ENCODE data around the gene PSMB11.

DNA sequence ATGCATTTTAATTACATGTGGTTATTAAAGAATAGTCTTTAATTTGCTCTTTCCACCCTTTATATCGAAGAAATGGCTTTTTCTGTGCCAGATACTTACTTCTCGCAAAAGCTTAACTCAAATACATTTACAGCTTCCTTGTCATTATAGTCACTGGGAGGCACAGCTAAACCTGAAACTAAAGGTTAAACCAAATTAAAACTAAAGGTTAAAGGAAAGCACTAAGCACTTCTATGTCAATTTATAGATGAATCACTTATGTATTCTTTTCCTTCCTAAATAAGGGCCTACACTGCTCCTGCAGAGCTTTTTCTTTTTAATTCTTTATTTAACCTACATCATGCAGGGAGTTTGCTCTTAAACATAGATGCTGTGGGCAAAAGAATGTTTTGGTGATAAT is 41.2 kb upstream of the PSMB11 start:
- TF ChIP-seq, protein P1, sequence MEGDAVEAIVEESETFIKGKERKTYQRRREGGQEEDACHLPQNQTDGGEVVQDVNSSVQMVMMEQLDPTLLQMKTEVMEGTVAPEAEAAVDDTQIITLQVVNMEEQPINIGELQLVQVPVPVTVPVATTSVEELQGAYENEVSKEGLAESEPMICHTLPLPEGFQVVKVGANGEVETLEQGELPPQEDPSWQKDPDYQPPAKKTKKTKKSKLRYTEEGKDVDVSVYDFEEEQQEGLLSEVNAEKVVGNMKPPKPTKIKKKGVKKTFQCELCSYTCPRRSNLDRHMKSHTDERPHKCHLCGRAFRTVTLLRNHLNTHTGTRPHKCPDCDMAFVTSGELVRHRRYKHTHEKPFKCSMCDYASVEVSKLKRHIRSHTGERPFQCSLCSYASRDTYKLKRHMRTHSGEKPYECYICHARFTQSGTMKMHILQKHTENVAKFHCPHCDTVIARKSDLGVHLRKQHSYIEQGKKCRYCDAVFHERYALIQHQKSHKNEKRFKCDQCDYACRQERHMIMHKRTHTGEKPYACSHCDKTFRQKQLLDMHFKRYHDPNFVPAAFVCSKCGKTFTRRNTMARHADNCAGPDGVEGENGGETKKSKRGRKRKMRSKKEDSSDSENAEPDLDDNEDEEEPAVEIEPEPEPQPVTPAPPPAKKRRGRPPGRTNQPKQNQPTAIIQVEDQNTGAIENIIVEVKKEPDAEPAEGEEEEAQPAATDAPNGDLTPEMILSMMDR (IDR thresholded peaks at IDR 0.05): no peak
- no peak for TF ChIP-seq POLR2A (IDR thresholded peaks at IDR 0.05)
